ENCODE data around the gene LRRC56. TPM values are rescaled to one million over a fixed set of nuclear protein-coding genes. Genes with fewer than 3 reads are reported as not detected.

LRRC56 gene
- polyA plus RNA-seq, 3 donors, result 0.09 to 0.68 TPM; not detected in 1

DNA sequence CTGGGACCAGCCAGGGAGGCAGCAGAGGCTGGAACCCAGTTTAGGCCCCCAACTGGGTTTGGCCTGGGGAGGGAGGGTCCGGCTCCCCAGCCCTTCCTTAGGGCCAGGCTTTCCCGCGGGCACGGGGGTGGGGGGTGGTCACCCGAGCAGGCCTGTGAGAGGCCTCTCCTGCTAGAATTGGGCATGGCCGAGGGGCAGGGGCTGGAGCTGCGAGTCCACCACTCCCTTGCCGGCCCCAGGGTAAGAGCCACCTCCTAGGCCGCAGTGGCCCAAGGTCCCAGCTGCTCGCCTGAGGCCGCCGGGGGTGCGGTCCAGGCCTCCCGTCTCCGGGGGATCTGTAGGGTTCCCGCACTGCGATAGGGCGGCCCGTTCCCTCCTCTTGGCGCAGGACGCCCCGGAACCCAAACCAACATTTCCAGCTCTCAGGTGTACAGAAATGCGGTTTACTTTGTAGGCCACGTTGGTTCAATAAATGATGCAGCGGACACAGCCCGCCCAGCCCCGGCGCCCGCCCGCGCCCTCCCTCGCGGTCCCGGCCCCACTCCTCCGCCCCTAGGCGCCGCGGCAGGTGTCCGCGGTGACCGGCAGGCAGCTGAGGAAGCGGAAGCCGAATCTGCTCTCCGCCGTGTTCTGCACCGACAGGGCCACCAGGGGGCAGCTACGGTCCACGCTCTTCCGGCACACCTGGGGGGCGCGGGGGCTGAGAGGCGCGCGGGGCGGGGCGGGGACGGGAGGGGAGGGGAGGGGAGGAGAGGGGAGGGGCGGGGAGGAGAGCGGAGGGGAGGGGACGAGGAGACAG lies 17.3 kb downstream of the LRRC56 start:
- peaks cover 0 to 10% (median 2%) of the 10 kb centered on the region in 7 donors for H3K9me3 Mint-ChIP-seq
- Histone ChIP-seq H3K27ac (ENCODE audit: low read depth in 1 of 2, low read length in 2 of 2) (no peak overlapping the region), H3K4me1 (ENCODE audit: control insufficient read depth in 1 of 2, insufficient read depth in 2 of 2, low read length in 2 of 2) (peaks cover 2 to 20% of the 10 kb centered on the region in 2 donors), H3K79me2 (ENCODE audit: insufficient read depth, low read length) (no peaks in the 10 kb centered on the region), H3K27me3 (ENCODE audit: control insufficient read depth in 2 of 2, insufficient read depth in 2 of 2, low read length in 2 of 2) (peaks cover 4 to 57% of the 10 kb centered on the region in 2 donors), H2AFZ (ENCODE audit: insufficient read depth, low read depth, low read length, poor library complexity, severe bottlenecking) (no peak overlapping the region), H3K9ac (ENCODE audit: insufficient read depth, low read length, poor library complexity, severe bottlenecking) (no peak overlapping the region), H3K36me3 (replicated peaks in 1 of 2; ENCODE audit: control insufficient read depth in 1 of 2, insufficient read depth in 2 of 2, low read length in 2 of 2) (no peaks in the 10 kb centered on the region), H3K9me3 (replicated peaks in 1 of 2; ENCODE audit: control insufficient read depth in 1 of 2, insufficient read depth in 1 of 2, low read length in 2 of 2) (peaks cover 0 to 8% of the 10 kb centered on the region in 2 donors), H3K4me3 (replicated peaks in 1 of 3; ENCODE audit: low read depth in 2 of 3, low read length in 3 of 3) (peak overlapping the region in 1 of 3 experiments; percentile 42), H4K20me1 (ENCODE audit: insufficient read depth, low read length) (no peaks in the 10 kb centered on the region), H3K4me2 (replicated peaks; ENCODE audit: extremely low read depth, low read length, poor library complexity, severe bottlenecking) (peak overlapping the region; percentile 71)
- intact Hi-C loops (cut with micrococcal nuclease), result no loop called here
- peak overlapping the region in 1 of 2 donors; percentile 46 for H3K4me3 Mint-ChIP-seq
- TF ChIP-seq, protein P1, sequence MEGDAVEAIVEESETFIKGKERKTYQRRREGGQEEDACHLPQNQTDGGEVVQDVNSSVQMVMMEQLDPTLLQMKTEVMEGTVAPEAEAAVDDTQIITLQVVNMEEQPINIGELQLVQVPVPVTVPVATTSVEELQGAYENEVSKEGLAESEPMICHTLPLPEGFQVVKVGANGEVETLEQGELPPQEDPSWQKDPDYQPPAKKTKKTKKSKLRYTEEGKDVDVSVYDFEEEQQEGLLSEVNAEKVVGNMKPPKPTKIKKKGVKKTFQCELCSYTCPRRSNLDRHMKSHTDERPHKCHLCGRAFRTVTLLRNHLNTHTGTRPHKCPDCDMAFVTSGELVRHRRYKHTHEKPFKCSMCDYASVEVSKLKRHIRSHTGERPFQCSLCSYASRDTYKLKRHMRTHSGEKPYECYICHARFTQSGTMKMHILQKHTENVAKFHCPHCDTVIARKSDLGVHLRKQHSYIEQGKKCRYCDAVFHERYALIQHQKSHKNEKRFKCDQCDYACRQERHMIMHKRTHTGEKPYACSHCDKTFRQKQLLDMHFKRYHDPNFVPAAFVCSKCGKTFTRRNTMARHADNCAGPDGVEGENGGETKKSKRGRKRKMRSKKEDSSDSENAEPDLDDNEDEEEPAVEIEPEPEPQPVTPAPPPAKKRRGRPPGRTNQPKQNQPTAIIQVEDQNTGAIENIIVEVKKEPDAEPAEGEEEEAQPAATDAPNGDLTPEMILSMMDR (IDR thresholded peaks at IDR 0.05), result no peak
- peaks cover 4% of the 10 kb centered on the region for H3K4me1 Mint-ChIP-seq
- H3K36me3 Mint-ChIP-seq, result peaks cover 0 to 2% of the 10 kb centered on the region in 2 donors
- H3K27me3 Mint-ChIP-seq (ENCODE audit: low read depth in 3 of 3), result peaks cover 29 to 67% (median 46%) of the 10 kb centered on the region in 3 donors
- DNase-seq, result peak; percentile 52 to 70 (median 64)
- 25% methylated on average over 41 of the region's 60 CpGs for WGBS (ENCODE audit: insufficient coverage)
- no peak overlapping the region for H3K27ac Mint-ChIP-seq

DNA sequence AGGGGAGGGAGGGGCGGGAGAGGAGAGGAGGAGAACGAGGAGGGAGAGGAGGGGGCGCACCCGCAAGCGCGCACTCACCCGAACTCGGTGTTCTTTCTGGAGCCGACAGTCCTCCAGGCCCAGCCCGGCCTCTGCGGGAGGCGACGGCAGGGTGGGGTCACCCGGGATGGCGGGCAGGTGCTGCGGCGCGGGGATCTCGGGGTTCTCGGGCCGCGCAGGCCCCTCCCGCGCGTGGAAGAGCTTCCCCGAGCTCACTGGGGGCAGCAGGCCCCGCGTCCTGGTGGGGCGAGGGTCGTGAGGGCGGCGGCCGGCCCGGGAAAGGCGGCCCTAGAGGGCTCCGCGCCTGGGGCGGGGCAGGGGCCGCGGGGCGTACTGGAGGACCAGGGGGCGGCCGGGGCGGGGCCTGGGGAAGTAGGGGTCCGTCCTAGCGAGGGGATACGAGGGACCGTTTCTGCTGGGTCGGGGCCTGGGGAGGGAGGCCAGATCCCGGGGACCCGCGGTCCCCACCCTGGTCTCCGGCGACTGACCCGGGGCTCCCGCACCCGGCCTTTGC lies 18.0 kb downstream of the LRRC56 start:
- H3K36me3 ChIP-seq (replicated peaks in 1 of 2; ENCODE audit: control insufficient read depth in 1 of 2, insufficient read depth in 2 of 2, low read length in 2 of 2), result no peaks in the 10 kb centered on the region
- peak overlapping the region; percentile 51 for H3K4me2 ChIP-seq (replicated peaks; ENCODE audit: extremely low read depth, low read length, poor library complexity, severe bottlenecking)
- TF ChIP-seq, protein P1 (IDR thresholded peaks at IDR 0.05), result peak; percentile 63
- no peak overlapping the region for H3K9ac ChIP-seq (ENCODE audit: insufficient read depth, low read length, poor library complexity, severe bottlenecking)
- H3K4me3 ChIP-seq (replicated peaks in 1 of 3; ENCODE audit: low read depth in 2 of 3, low read length in 3 of 3), result no peak overlapping the region
- Mint-ChIP-seq H3K27ac (no peak overlapping the region), H3K4me3 (no peak overlapping the region), H3K27me3 (ENCODE audit: low read depth in 3 of 3) (peaks cover 29 to 71% (median 46%) of the 10 kb centered on the region in 3 donors), H3K4me1 (peaks cover 11% of the 10 kb centered on the region), H3K36me3 (peaks cover 0 to 2% of the 10 kb centered on the region in 2 donors), H3K9me3 (peaks cover 0 to 10% (median 2%) of the 10 kb centered on the region in 7 donors)
- DNase-seq, result no peak
- H3K27me3 ChIP-seq (ENCODE audit: control insufficient read depth in 2 of 2, insufficient read depth in 2 of 2, low read length in 2 of 2), result peaks cover 4 to 60% of the 10 kb centered on the region in 2 donors
- no peak overlapping the region for H3K27ac ChIP-seq (ENCODE audit: low read depth in 1 of 2, low read length in 2 of 2)
- H4K20me1 ChIP-seq (ENCODE audit: insufficient read depth, low read length), result no peaks in the 10 kb centered on the region
- WGBS (ENCODE audit: insufficient coverage), result under 1% methylated on average over 52 of the region's 57 CpGs
- no peaks in the 10 kb centered on the region for H3K79me2 ChIP-seq (ENCODE audit: insufficient read depth, low read length)
- peaks cover 8 to 26% of the 10 kb centered on the region in 2 donors for H3K4me1 ChIP-seq (ENCODE audit: control insufficient read depth in 1 of 2, insufficient read depth in 2 of 2, low read length in 2 of 2)
- no peak overlapping the region for H2AFZ ChIP-seq (ENCODE audit: insufficient read depth, low read depth, low read length, poor library complexity, severe bottlenecking)
- intact Hi-C loops (cut with micrococcal nuclease), result no loop called here
- peaks cover 0 to 8% of the 10 kb centered on the region in 2 donors for H3K9me3 ChIP-seq (replicated peaks in 1 of 2; ENCODE audit: control insufficient read depth in 1 of 2, insufficient read depth in 1 of 2, low read length in 2 of 2)
